Lower leg skin (tissue), 3 donors: Measurements from ENCODE around the gene ELP2.

Experiments
- CTCF ChIP-seq, 3 donors: fragments of 450-650 bp; IDR thresholded peaks; one replicate each; pipeline ENCODE4 v1.5.1; 2016; ENCODE audit warnings: antibody characterized with exemption in 3 of 3, mild to moderate bottlenecking in 3 of 3, moderate library complexity in 2 of 3
- POLR2A ChIP-seq, 2 donors: fragments of 450-650 bp; IDR thresholded peaks; one replicate each; pipeline ENCODE4 v1.6.1; 2016 to 2017; ENCODE audit warnings: antibody characterized with exemption in 2 of 2, mild to moderate bottlenecking in 1 of 2, moderate library complexity in 1 of 2

GRCh38 chr18:36095936-36096519 is 33.7 kb upstream of the ELP2 start:
- TF ChIP-seq CTCF (IDR thresholded peaks at IDR 0.05) (no peak), POLR2A (IDR thresholded peaks at IDR 0.05) (no peak)
